Endodermal cell (in vitro differentiated cells): ENCODE results near the gene SLIT1. TPM values are rescaled to one million over a fixed set of nuclear protein-coding genes. Genes with fewer than 3 reads are reported as not detected.

ENCODE experiments used
- DNase-seq: peaks from one replicate; pipeline ENCODE4 v3.0.0-alpha.2; 2017
- H3K27ac ChIP-seq: 2 replicates; pipeline ENCODE4 v1.5.1; 2013; ENCODE audit warnings: mild to moderate bottlenecking, low read depth, low read length, moderate library complexity
- H3K27me3 ChIP-seq: 2 replicates; pipeline ENCODE4 v1.6.1; 2013; ENCODE audit warnings: mild to moderate bottlenecking, low read length, moderate library complexity; ENCODE audit not compliant: insufficient read depth, control insufficient read depth, poor library complexity, severe bottlenecking
- H3K36me3 ChIP-seq: 2 replicates; pipeline ENCODE4 v1.7.0; 2013; ENCODE audit warnings: mild to moderate bottlenecking, low read length, moderate library complexity; ENCODE audit not compliant: control insufficient read depth, insufficient read depth
- H3K4me1 ChIP-seq: one replicate; pipeline ENCODE4 v1.7.0; 2013; ENCODE audit warnings: low read length; ENCODE audit not compliant: control insufficient read depth, insufficient read depth
- H3K4me3 ChIP-seq: 2 replicates; pipeline ENCODE4 v1.5.1; 2013; ENCODE audit warnings: mild to moderate bottlenecking, low read length, moderate library complexity
- H3K9ac ChIP-seq: 2 replicates; pipeline ENCODE4 v1.6.1; 2013; ENCODE audit warnings: mild to moderate bottlenecking, low read length, moderate library complexity; ENCODE audit not compliant: poor library complexity, severe bottlenecking; ENCODE audit errors: extremely low read depth
- H3K9me3 ChIP-seq: 2 replicates; pipeline ENCODE4 v1.6.1; 2013; ENCODE audit warnings: mild to moderate bottlenecking, low read length, moderate library complexity; ENCODE audit not compliant: control insufficient read depth
- H3K27ac Mint-ChIP-seq: 2 replicates; pipeline ENCODE4 v1.8.0; 2020; ENCODE audit warnings: mixed read lengths
- H3K27me3 Mint-ChIP-seq: 2 replicates; pipeline ENCODE4 v1.8.0; 2021; ENCODE audit warnings: mild to moderate bottlenecking, mixed read lengths; ENCODE audit not compliant: insufficient read depth
- H3K36me3 Mint-ChIP-seq: 2 replicates; pipeline ENCODE4 v1.8.0; 2020; ENCODE audit warnings: low read depth, mixed read lengths
- H3K4me1 Mint-ChIP-seq: 2 replicates; pipeline ENCODE4 v1.8.0; 2020; ENCODE audit warnings: mixed read lengths
- H3K4me3 Mint-ChIP-seq: 2 replicates; pipeline ENCODE4 v1.8.0; 2020; ENCODE audit warnings: mild to moderate bottlenecking, moderate library complexity, mixed read lengths
- H3K9me3 Mint-ChIP-seq: 2 replicates; pipeline ENCODE4 v1.8.0; 2020; ENCODE audit warnings: mild to moderate bottlenecking, mixed read lengths
- WGBS, 2 experiments: methylation state at CpG; one replicate each; pipeline versions ENCODE4 v1.1.5 to v1.1.7; 2013; ENCODE audit warnings: missing lambda C conversion rate in 2 of 2, mixed read lengths in 1 of 2; ENCODE audit not compliant: insufficient coverage in 1 of 2, insufficient read length in 1 of 2; 5-methylcytosine and 5-hydroxymethylcytosine counted together
- total RNA-seq, 2 donors: library from RNA; stranded (reverse); fragmentation: NEBNext Ultra II Directional in 1 of 2; extraction: Animal tissue kit (Norgen Biotek cat#: 25700) in 1 of 2; gene quantifications; 2 replicates in 1 of 2; 3 replicates in 1 of 2; pipeline ENCODE4 v1.2.1, GENCODE V29; 2021
- TF ChIP-seq, protein P1 (sequence below): fragments of 200-600 bp; sonication (generic); conservative IDR thresholded peaks from 2 replicates; pipeline ENCODE4 v1.5.0; 2021; ENCODE audit warnings: antibody characterized with exemption, mild to moderate bottlenecking

Gene SLIT1
- total RNA-seq, 2 donors from 2014 or later = 0.97 to 2.4 TPM

DNA sequence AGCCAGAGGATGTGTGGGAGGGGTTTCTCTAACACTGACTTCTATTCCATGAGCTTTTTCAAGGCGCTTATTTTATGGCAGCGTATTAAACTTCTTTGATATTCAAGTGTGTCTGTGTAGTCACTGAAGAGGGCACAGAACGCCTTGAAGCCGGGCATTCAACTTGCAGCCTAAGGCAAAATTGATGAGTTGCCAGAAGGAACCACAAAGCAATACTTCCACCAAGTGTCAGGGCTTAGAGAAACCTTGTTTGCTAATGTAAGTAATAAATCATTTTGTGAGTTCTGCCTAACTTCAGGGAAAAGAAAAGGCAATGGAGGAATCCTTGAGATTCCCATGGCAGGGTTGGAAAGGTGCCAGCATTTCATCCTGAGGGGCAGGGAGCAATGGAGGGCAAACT is 189.9 kb downstream of the SLIT1 start:
- Histone ChIP-seq H3K27ac (no peak overlapping the region), H3K36me3 (no peaks in the 10 kb centered on the region), H3K4me1 (no peaks in the 10 kb centered on the region), H3K4me3 (no peak overlapping the region), H3K27me3 (no peaks in the 10 kb centered on the region), H3K9me3 (no peaks in the 10 kb centered on the region), H3K9ac (no peak overlapping the region)
- Mint-ChIP-seq H3K27me3 (no peaks in the 10 kb centered on the region), H3K27ac (no peak overlapping the region), H3K36me3 (no peaks in the 10 kb centered on the region), H3K4me3 (no peak overlapping the region), H3K9me3 (no peaks in the 10 kb centered on the region), H3K4me1 (no peaks in the 10 kb centered on the region)
- WGBS, 2 experiments = 91 to 100% methylated on average over 2 to 4 of the region's 4 CpGs
- TF ChIP-seq, protein P1, sequence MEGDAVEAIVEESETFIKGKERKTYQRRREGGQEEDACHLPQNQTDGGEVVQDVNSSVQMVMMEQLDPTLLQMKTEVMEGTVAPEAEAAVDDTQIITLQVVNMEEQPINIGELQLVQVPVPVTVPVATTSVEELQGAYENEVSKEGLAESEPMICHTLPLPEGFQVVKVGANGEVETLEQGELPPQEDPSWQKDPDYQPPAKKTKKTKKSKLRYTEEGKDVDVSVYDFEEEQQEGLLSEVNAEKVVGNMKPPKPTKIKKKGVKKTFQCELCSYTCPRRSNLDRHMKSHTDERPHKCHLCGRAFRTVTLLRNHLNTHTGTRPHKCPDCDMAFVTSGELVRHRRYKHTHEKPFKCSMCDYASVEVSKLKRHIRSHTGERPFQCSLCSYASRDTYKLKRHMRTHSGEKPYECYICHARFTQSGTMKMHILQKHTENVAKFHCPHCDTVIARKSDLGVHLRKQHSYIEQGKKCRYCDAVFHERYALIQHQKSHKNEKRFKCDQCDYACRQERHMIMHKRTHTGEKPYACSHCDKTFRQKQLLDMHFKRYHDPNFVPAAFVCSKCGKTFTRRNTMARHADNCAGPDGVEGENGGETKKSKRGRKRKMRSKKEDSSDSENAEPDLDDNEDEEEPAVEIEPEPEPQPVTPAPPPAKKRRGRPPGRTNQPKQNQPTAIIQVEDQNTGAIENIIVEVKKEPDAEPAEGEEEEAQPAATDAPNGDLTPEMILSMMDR = no peak
- DNase-seq = no peak

DNA sequence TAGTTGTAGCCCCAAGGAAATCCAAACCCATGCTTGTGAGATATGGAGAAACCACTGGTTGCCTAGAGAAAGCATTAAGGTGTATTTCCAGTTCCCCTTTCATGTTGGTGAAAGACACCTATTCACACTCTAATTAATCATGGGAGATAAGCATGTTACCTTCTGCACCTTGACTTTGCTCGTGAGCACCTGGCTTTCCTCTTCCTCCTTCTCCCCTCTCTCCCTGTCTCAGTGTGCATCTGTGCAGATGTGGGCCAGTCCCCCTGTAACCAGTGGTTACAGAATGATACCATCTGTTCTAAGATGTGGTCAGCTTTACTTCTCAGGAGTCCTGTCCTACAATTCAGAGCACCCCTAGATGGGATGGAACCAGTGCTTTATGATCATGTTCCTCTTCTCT is 193.0 kb downstream of the SLIT1 start:
- Histone ChIP-seq H3K9ac (no peak overlapping the region), H3K27me3 (no peaks in the 10 kb centered on the region), H3K36me3 (no peaks in the 10 kb centered on the region), H3K4me1 (no peaks in the 10 kb centered on the region), H3K4me3 (no peak overlapping the region), H3K9me3 (no peaks in the 10 kb centered on the region), H3K27ac (no peak overlapping the region)
- Mint-ChIP-seq H3K4me1 (peaks cover 6% of the 10 kb centered on the region), H3K9me3 (no peaks in the 10 kb centered on the region), H3K27me3 (no peaks in the 10 kb centered on the region), H3K27ac (no peak overlapping the region), H3K4me3 (no peak overlapping the region), H3K36me3 (no peaks in the 10 kb centered on the region)
- no peak for DNase-seq
- 60 to 79% methylated on average over 1 of the region's 1 CpG for WGBS, 2 experiments
- TF ChIP-seq, protein P1 = no peak

DNA sequence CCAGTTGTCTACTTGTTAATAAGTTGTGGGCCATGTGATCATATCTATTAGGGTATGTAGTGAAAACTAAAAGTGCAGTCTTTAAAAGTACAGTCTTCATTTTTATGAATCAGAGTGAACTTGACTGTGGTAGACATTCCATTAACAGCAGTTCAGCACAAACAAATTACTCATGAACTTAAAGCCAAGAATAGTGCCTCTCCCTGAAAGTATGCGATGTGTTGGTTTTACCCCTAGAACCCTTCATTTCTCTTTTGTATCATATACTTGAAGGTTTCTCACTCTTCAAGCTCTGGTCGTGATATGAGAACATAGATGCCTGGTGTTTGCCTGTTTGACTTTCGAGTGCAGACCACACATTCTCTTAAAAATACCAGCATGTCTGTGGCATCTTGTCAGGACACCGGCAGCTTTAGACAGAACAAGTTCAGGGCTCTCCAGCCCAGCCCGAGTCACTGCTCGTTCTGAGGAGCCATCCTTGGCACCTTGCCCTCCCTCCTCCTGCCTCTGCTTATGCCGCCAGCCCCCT is 194.4 kb downstream of the SLIT1 start:
- peaks cover 7% of the 10 kb centered on the region for H3K4me1 Mint-ChIP-seq
- Histone ChIP-seq H3K4me3 (no peak overlapping the region), H3K9ac (no peak overlapping the region), H3K9me3 (no peaks in the 10 kb centered on the region), H3K4me1 (no peaks in the 10 kb centered on the region), H3K27ac (no peak overlapping the region), H3K27me3 (no peaks in the 10 kb centered on the region), H3K36me3 (no peaks in the 10 kb centered on the region)
- no peak overlapping the region for H3K27ac Mint-ChIP-seq
- no peak overlapping the region for H3K4me3 Mint-ChIP-seq
- H3K9me3 Mint-ChIP-seq = no peaks in the 10 kb centered on the region
- H3K27me3 Mint-ChIP-seq = no peaks in the 10 kb centered on the region
- WGBS, 2 experiments = 94 to 98% methylated on average over 7 of the region's 7 CpGs
- DNase-seq = no peak
- H3K36me3 Mint-ChIP-seq = no peaks in the 10 kb centered on the region
- TF ChIP-seq, protein P1 = no peak
